Mucosa of descending colon (tissue), 3 donors: ENCODE measurements around the gene TPSG1. TPM values are rescaled to one million over a fixed set of nuclear protein-coding genes. Genes with fewer than 3 reads are reported as not detected.

Source experiments
- ATAC-seq: fragments of 200-7000 bp; cut with Tn5 transposase; one replicate; pipeline ENCODE4 v1.9.1; 2020; ENCODE audit warnings: mild to moderate bottlenecking, moderate library complexity
- DNase-seq, 3 donors: peaks; one replicate each; pipeline ENCODE4 v3.0.0-alpha.2; 2020
- H3K36me3 ChIP-seq: fragments of 200-600 bp; one replicate; pipeline ENCODE4 v1.8.0; 2021; ENCODE audit warnings: low read depth, mild to moderate bottlenecking
- H3K4me1 ChIP-seq: fragments of 200-600 bp; one replicate; pipeline ENCODE4 v1.8.0; 2021; ENCODE audit warnings: low read depth, mild to moderate bottlenecking
- H3K4me3 ChIP-seq: fragments of 200-600 bp; one replicate; pipeline ENCODE4 v1.8.0; 2021; ENCODE audit warnings: mild to moderate bottlenecking
- H3K9me3 ChIP-seq: fragments of 200-600 bp; one replicate; pipeline ENCODE4 v1.8.0; 2021; ENCODE audit warnings: mild to moderate bottlenecking
- intact Hi-C, 2 donors: fragments of 100-400 bp; cut with DNase I in 1 of 2; cut with micrococcal nuclease in 1 of 2; formaldehyde crosslinking; loops; one replicate each; pipeline versions ENCODE4 v1.11.0 to v1.11.1; 2022; cut with DNase I, micrococcal nuclease
- total RNA-seq, 3 donors: library from RNA; stranded (reverse); fragmentation: NEBNext Ultra II Directional in 2 of 3; extraction: Animal tissue kit (Norgen Biotek cat#: 25700) in 2 of 3; gene quantifications; one replicate each; pipeline versions ENCODE4 v1.2.1 to v1.2.4, GENCODE V29; 2021 to 2023
- TF ChIP-seq, protein P1 (sequence below): fragments of 200-600 bp; IDR thresholded peaks from one replicate; pipeline ENCODE4 v1.8.0; 2022; ENCODE audit warnings: antibody characterized with exemption, mild to moderate bottlenecking
- donor health status: DM: no; HTN: no; CAD: no; lungs with moderate emphysema.
- donor health status: DM: no; HTN: no; CAD: no.
- donor health status: DM: no; HTN: yes; CAD: no.

The TPSG1 gene
- total RNA-seq, 3 donors from 2014 or later: 23.3 to 61.3 (median 53.7) TPM

DNA sequence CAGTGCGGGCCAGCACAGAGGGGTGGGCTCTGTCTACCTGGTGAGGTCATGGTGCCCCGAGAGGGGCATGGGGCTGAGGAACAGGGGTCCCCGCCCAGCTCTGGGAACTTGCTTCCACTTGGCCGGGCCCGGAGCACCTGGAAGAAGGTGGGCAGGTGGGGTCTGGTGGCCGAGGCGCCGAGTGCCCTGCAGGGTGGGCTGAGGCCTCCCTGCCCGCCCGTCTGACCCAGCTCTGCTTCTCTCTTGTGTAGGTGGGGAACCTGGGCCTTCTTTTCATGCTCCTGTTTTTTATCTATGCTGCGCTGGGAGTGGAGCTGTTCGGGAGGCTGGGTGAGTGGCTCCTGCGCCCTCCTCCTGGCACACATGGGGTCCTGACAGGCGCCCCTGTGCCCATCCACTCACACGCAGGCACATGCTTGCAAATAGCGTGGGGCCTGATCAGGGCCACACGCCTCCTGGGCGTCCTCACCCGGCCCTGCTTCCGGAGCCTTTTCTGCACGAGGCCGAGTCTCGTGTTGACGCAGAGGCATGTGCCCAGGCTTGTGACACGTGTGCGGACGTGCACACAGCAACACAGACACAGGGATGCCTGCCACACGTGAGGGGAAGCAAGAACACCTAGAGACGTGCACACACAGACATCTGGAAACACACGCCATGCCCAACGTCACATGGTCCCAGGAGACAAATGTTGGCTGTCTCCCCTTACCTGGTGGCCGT is 8.2 kb downstream of the TPSG1 start:
- Histone ChIP-seq H3K36me3 (no peaks in the 10 kb centered on the region), H3K9me3 (no peaks in the 10 kb centered on the region), H3K4me3 (no peak overlapping the region), H3K4me1 (no peaks in the 10 kb centered on the region)
- intact Hi-C loops: no loop called here
- TF ChIP-seq, protein P1, sequence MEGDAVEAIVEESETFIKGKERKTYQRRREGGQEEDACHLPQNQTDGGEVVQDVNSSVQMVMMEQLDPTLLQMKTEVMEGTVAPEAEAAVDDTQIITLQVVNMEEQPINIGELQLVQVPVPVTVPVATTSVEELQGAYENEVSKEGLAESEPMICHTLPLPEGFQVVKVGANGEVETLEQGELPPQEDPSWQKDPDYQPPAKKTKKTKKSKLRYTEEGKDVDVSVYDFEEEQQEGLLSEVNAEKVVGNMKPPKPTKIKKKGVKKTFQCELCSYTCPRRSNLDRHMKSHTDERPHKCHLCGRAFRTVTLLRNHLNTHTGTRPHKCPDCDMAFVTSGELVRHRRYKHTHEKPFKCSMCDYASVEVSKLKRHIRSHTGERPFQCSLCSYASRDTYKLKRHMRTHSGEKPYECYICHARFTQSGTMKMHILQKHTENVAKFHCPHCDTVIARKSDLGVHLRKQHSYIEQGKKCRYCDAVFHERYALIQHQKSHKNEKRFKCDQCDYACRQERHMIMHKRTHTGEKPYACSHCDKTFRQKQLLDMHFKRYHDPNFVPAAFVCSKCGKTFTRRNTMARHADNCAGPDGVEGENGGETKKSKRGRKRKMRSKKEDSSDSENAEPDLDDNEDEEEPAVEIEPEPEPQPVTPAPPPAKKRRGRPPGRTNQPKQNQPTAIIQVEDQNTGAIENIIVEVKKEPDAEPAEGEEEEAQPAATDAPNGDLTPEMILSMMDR: no peak
- DNase-seq: no peak
- ATAC-seq: no peak

DNA sequence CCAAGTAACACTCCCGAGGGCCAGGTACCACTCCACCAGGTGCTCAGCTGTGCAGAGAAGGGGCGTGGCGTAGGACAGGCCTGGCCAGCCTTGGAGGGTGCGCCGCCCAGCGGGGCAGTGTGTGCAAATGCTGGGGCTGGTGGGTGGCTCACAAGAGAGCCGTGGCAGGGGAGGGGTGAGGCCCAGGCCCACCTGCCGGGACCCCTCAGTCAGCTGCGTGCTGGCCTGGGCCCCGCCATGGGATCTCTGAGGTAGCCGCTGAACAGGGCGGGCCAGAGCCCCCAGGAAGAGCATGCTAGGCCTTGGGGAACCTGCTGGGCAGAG is 8.8 kb downstream of the TPSG1 start:
- H3K36me3 ChIP-seq: no peaks in the 10 kb centered on the region
- intact Hi-C loops: no loop called here
- peak; percentile 54 for ATAC-seq

DNA sequence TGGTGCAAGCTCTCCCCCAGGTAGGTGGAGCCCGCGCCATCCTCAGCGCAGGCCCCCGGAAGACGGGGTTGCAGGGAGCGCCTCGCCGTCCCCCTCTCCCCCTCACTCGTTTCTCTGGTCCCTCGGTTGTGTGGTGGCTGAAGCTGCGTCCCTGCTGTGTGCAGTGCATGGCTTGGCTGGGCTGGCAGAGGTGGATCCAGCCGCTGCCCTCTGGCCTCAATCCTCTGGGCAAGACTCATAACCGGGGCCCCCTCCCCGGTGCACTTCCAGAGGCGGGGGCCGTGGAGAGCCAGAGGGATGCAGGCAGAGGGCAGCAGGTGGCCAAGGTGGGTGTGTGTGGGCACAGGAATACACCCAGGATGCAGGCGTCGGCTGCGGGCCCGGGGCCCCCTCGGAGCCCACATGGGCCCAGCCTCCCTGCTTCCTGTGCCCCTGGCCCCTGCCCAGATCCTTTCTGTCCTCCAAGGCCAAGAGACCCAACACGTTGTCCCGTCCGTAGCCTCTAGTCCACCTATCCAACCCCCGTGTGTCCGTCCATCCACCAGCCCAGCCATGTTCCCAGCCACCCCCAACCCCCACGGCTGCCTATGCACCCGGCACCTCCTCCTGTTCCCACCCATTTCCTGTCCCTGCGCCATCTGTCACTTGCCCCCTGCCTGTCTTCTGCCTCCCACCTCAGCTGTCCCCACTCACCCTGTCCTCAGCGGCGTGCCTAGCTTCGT is 9.3 kb downstream of the TPSG1 start:
- DNase-seq (no peak), ATAC-seq (no peak)
- TF ChIP-seq, protein P1: no peak
- H3K4me1 ChIP-seq: no peaks in the 10 kb centered on the region
- H3K9me3 ChIP-seq: no peaks in the 10 kb centered on the region
- intact Hi-C loops: no loop called here
- H3K4me3 ChIP-seq: no peak overlapping the region
- no peaks in the 10 kb centered on the region for H3K36me3 ChIP-seq

More for the DNA sequence above, 8.8 kb downstream of the TPSG1 start:
- Histone ChIP-seq H3K4me1 (no peaks in the 10 kb centered on the region), H3K4me3 (no peak overlapping the region), H3K9me3 (no peaks in the 10 kb centered on the region)
- DNase-seq: peak in 2 of 3 donors; percentile 24 to 37
- TF ChIP-seq, protein P1: no peak

DNA sequence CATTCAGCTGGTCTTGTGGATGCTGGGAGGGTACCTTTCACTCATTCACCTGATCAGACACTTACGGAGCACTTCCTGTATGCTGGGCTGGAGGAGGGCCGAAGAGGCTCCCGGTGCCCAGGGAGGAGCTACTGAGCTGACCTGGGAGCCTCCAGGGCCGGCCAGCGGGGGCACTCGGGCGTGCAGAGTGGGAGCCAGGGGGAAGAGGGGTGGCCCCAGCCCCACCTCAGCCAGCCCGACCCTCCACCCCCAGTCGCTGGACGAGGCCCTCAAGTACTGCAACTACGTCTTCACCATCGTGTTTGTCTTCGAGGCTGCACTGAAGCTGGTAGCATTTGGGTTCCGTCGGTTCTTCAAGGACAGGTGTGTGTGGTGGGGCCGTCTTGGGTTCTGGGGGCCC is 10.3 kb downstream of the TPSG1 start:
- no peak overlapping the region for H3K4me3 ChIP-seq
- intact Hi-C loops: no loop called here
- H3K4me1 ChIP-seq: no peaks in the 10 kb centered on the region
- DNase-seq: no peak
- no peaks in the 10 kb centered on the region for H3K36me3 ChIP-seq
- TF ChIP-seq, protein P1: no peak
- ATAC-seq: no peak
- no peaks in the 10 kb centered on the region for H3K9me3 ChIP-seq

DNA sequence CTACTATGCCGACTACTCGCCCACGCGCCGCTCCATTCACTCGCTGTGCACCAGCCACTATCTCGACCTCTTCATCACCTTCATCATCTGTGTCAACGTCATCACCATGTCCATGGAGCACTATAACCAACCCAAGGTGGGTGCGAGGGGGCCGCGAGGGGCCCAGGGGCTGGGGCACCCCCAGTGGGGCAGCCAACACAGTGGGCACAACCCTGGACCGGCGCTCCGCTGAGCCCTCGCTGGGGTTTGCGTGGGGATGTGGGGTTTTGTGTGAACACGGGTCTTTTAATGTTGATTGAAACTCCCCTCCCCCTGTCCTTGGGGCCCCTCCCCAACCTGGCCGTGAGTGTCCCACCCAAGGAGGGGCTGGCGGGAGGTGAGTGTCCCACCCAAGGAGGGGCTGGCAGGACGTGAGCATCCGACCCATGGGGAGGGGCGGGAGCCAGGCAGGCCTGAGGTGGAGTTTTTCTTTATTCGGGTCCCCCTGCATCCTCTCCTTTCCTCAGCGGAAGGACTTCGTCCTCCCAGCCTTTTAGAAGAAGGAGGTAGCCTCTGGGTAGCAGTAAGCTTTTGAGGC is 11.2 kb downstream of the TPSG1 start:
- ATAC-seq (no peak), DNase-seq (no peak)
- Histone ChIP-seq H3K4me1 (no peaks in the 10 kb centered on the region), H3K9me3 (no peaks in the 10 kb centered on the region), H3K4me3 (no peak overlapping the region), H3K36me3 (no peaks in the 10 kb centered on the region)
- intact Hi-C loops: no loop called here
- TF ChIP-seq, protein P1: no peak
